Central memory CD8-positive, alpha-beta T cell (primary cell): Measurements from ENCODE around the gene GRIA2.

Experiments used
- ATAC-seq: fragments of 150-1000 bp; cut with Tn5 transposase; replicated peaks from 2 replicates; pipeline ENCODE4 v1.10.0; 2022; ENCODE audit warnings: mild to moderate bottlenecking, moderate FRiP score, moderate number of reproducible peaks; ENCODE audit not compliant: poor library complexity, severe bottlenecking; ENCODE audit errors: extremely low read depth
- DNase-seq, 2 donors: peaks; one replicate each; pipeline ENCODE4 v3.0.0; 2021; ENCODE audit warnings: low spot score in 2 of 2
- H3K27ac Mint-ChIP-seq: one replicate; pipeline ENCODE4 v1.8.0; 2022; ENCODE audit warnings: low read depth, mild to moderate bottlenecking, moderate library complexity, mixed read lengths
- H3K27me3 Mint-ChIP-seq: one replicate; pipeline ENCODE4 v1.8.0; 2022; ENCODE audit warnings: mixed read lengths
- H3K36me3 Mint-ChIP-seq: one replicate; pipeline ENCODE4 v1.8.0; 2022; ENCODE audit warnings: mild to moderate bottlenecking, moderate library complexity, mixed read lengths; ENCODE audit not compliant: insufficient read depth
- H3K4me1 Mint-ChIP-seq: one replicate; pipeline ENCODE4 v1.8.0; 2022; ENCODE audit warnings: mixed read lengths
- H3K4me3 Mint-ChIP-seq: one replicate; pipeline ENCODE4 v1.8.0; 2022; ENCODE audit warnings: mild to moderate bottlenecking, moderate library complexity, mixed read lengths
- H3K9me3 Mint-ChIP-seq: one replicate; pipeline ENCODE4 v1.8.0; 2022; ENCODE audit warnings: mixed read lengths

GRIA2 gene

DNA sequence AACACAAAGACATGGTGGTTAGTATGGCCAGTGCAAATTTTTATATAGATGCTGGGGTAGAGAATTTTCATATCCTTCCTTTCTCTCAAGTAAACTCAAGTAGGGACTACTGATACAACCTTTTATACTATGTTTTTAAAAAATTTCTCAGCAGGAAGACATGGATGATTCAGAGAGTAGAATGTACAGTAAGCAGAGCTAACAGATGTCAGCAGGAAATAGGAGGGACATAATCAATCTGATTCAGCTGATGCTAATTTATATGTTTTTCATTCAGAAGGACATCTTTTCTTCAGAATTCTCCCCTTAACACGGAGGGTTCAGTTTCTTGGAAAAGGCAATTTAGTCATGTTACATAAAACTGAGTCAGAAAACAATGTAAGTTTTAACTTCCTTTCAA is 95.4 kb downstream of the GRIA2 start:
- Mint-ChIP-seq H3K4me1 (no peaks in the 10 kb centered on the region), H3K9me3 (peaks cover 12% of the 10 kb centered on the region), H3K27me3 (no peaks in the 10 kb centered on the region), H3K4me3 (no peak overlapping the region), H3K36me3 (no peaks in the 10 kb centered on the region), H3K27ac (no peak overlapping the region)
- ATAC-seq: no peak
- no peak for DNase-seq

DNA sequence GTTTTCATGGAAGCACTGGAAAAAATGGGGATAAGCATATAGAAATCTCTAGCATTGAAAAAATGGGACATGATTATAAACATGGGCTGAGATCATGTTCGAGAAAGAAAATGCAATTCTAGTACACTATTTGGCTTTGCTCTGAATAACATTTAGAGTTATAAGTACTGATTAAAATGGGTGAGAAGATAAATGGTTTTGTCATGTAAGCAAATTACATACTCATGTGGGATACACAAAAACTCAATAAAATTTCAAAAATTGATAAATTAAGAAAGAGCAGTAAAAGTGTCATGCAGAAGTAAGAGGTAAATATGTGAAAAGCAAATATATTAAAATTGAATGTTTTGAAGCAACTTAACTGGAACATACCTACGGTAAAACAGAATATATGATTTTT is 99.6 kb downstream of the GRIA2 start:
- no peaks in the 10 kb centered on the region for H3K36me3 Mint-ChIP-seq
- ATAC-seq (no peak), DNase-seq (no peak)
- H3K9me3 Mint-ChIP-seq: peaks cover 23% of the 10 kb centered on the region
- H3K27me3 Mint-ChIP-seq: no peaks in the 10 kb centered on the region
- H3K4me3 Mint-ChIP-seq: no peak overlapping the region
- H3K4me1 Mint-ChIP-seq: no peaks in the 10 kb centered on the region
- no peak overlapping the region for H3K27ac Mint-ChIP-seq

DNA sequence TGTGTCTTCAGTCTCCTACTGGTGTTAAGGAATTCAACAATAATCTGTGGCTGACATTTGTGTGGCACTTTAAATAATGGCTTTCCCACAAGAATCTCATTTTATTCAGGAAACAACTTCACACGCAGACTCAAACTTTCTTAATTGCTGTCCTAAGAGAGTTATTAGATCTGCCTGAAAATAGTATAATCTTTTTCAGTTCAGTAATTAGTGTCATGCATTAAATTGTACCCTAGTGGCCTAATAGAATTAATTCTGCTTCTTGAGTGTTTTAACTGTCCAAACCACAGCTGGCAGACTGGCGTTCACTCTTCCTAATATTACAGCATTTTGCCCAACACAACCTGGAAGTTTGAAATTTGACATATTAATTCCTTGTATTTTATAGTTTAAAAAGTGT is 107.1 kb downstream of the GRIA2 start:
- no peak overlapping the region for H3K27ac Mint-ChIP-seq
- H3K4me3 Mint-ChIP-seq: no peak overlapping the region
- H3K4me1 Mint-ChIP-seq: no peaks in the 10 kb centered on the region
- no peaks in the 10 kb centered on the region for H3K27me3 Mint-ChIP-seq
- no peak for ATAC-seq
- H3K36me3 Mint-ChIP-seq: no peaks in the 10 kb centered on the region
- DNase-seq: no peak
- H3K9me3 Mint-ChIP-seq: peaks cover 31% of the 10 kb centered on the region

DNA sequence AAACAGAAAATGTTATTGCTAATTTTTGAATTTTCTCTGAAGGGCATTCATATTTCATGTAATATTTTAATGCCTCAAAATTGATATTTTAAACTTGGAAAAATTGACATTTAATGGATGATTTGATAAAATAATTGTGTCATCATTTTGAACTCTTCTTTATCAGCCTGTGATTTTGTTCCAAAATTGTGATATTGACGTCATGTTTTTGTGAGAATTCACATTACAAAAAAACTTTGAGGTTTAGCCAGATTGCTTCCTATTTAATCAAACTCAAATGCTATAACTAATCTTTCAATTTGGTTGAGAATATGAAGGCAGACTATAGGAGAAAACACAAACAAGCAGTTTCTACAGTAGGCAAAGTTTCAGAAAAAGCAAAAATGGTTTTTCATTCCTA is 137.4 kb downstream of the GRIA2 start:
- Mint-ChIP-seq H3K4me1 (no peaks in the 10 kb centered on the region), H3K27ac (no peak overlapping the region), H3K36me3 (no peaks in the 10 kb centered on the region), H3K4me3 (no peak overlapping the region), H3K9me3 (peaks cover 9% of the 10 kb centered on the region), H3K27me3 (no peaks in the 10 kb centered on the region)
- DNase-seq (no peak), ATAC-seq (no peak)

DNA sequence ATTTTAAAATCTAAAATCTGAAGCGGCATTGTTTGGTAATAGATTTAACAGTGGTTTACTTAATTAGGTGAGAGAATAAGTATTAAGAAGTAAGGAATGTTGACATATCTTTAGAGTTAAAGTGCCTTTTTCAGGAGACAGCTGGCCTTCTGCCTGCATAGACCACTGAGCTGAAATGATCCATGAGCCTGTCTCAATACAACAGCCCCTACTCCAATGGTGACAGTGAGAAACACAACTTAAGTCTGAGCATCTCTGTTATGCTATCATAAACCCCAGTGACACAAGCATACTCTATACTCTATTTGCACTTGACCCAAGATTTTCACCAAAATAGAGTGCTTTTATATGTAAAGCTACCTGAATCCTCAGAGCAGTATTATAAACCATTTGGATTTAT is 137.9 kb downstream of the GRIA2 start:
- H3K9me3 Mint-ChIP-seq: peaks cover 14% of the 10 kb centered on the region
- H3K27ac Mint-ChIP-seq: no peak overlapping the region
- no peak overlapping the region for H3K4me3 Mint-ChIP-seq
- H3K4me1 Mint-ChIP-seq: no peaks in the 10 kb centered on the region
- ATAC-seq (no peak), DNase-seq (no peak)
- H3K36me3 Mint-ChIP-seq: no peaks in the 10 kb centered on the region
- no peaks in the 10 kb centered on the region for H3K27me3 Mint-ChIP-seq

DNA sequence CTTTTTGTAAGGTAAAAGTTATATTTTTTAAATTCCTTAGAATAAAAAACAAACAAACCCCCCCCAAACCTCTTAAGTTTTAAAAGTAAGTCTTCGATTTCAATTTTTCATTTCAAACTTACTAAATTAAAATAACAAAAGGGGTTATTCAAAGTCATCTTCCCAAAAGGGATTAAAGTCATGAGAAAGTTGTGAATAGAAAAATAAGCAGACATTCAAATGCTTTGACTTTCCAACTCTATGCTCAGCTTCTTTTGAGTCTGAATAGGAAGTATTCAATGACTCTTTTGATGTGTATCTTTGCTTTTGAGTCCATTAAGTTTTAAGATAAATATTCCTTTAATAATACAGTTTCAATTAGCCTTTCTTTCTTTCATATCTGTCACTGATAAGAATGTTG is 138.3 kb downstream of the GRIA2 start:
- ATAC-seq (no peak), DNase-seq (no peak)
- no peak overlapping the region for H3K27ac Mint-ChIP-seq
- H3K9me3 Mint-ChIP-seq: peaks cover 15% of the 10 kb centered on the region
- no peaks in the 10 kb centered on the region for H3K36me3 Mint-ChIP-seq
- H3K4me1 Mint-ChIP-seq: no peaks in the 10 kb centered on the region
- no peaks in the 10 kb centered on the region for H3K27me3 Mint-ChIP-seq
- H3K4me3 Mint-ChIP-seq: no peak overlapping the region

DNA sequence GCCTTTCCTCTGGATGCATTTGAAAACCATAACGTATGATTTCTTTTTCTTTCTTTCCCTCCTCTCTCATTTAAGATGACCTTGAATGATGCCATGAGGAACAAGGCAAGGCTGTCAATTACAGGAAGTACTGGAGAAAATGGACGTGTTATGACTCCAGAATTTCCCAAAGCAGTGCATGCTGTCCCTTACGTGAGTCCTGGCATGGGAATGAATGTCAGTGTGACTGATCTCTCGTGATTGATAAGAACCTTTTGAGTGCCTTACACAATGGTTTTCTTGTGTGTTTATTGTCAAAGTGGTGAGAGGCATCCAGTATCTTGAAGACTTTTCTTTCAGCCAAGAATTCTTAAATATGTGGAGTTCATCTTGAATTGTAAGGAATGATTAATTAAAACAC is 142.8 kb downstream of the GRIA2 start:
- H3K9me3 Mint-ChIP-seq: peaks cover 15% of the 10 kb centered on the region
- H3K27ac Mint-ChIP-seq: no peak overlapping the region
- H3K4me3 Mint-ChIP-seq: no peak overlapping the region
- no peaks in the 10 kb centered on the region for H3K4me1 Mint-ChIP-seq
- H3K27me3 Mint-ChIP-seq: no peaks in the 10 kb centered on the region
- no peak for ATAC-seq
- no peaks in the 10 kb centered on the region for H3K36me3 Mint-ChIP-seq
- DNase-seq: no peak

DNA sequence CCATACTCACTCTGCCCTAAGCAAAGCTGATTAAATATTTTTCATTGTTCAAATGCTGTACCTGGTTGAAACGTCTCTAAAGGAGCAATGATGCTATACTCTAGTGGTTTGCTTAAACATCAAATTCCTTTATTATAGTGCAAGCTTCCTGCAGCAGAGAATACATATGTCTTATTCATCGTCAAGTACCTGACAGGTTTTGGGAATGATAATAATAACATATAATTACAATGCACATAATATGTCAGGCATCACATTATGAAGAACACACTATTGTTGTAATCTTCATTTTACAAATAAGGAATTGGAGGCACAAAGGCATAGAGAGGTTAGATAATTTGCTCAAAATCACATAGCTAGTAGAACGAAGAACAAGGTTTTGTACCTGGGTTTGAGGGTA is 151.6 kb downstream of the GRIA2 start:
- Mint-ChIP-seq H3K27ac (no peak overlapping the region), H3K4me3 (no peak overlapping the region), H3K9me3 (peaks cover 28% of the 10 kb centered on the region), H3K36me3 (peaks cover 2% of the 10 kb centered on the region), H3K27me3 (no peaks in the 10 kb centered on the region), H3K4me1 (no peaks in the 10 kb centered on the region)
- no peak for ATAC-seq
- no peak for DNase-seq

DNA sequence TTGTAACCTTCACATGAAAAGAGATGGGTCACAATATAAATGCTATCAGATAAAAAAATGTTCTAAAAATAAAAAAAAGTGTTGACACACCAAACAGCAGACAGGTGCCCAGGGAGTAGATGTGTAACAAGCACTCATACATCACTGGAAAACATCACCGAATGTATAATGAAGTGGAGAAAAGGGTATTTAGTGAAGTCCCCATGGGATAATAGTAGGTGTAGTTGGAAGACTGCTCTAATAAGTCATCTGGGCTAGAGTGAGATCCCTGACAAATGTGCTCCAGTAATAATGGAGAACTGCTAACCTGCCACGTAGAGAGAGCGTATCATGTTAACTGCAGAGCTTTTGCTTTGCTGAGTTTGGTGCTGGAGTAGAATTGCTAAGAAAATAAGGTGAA is 152.0 kb downstream of the GRIA2 start:
- DNase-seq (no peak), ATAC-seq (no peak)
- no peak overlapping the region for H3K27ac Mint-ChIP-seq
- no peak overlapping the region for H3K4me3 Mint-ChIP-seq
- H3K4me1 Mint-ChIP-seq: no peaks in the 10 kb centered on the region
- H3K27me3 Mint-ChIP-seq: no peaks in the 10 kb centered on the region
- peaks cover 30% of the 10 kb centered on the region for H3K9me3 Mint-ChIP-seq
- H3K36me3 Mint-ChIP-seq: peaks cover 2% of the 10 kb centered on the region

DNA sequence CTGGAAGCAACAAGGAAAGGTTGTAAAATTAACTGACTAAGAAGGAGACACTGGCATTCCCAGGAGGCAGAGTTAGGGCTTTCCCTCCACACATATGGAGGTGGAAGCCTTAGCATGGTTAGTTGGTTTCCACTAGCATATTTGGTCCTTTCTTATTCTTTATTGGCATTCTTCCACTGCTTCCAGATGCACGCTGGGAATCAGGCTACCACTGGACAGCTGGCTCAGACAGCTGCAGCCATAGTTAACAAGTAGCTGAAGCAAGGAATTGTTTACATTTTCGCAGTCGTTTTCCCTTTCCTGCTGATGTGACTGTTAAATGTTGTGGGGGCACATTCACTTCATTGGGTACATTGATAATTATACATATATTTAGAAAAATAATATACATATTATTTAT is 169.2 kb downstream of the GRIA2 start:
- H3K4me3 Mint-ChIP-seq: no peak overlapping the region
- H3K27ac Mint-ChIP-seq: no peak overlapping the region
- H3K9me3 Mint-ChIP-seq: peaks cover 12% of the 10 kb centered on the region
- H3K4me1 Mint-ChIP-seq: no peaks in the 10 kb centered on the region
- no peak for ATAC-seq
- DNase-seq: no peak
- H3K36me3 Mint-ChIP-seq: no peaks in the 10 kb centered on the region
- no peaks in the 10 kb centered on the region for H3K27me3 Mint-ChIP-seq

DNA sequence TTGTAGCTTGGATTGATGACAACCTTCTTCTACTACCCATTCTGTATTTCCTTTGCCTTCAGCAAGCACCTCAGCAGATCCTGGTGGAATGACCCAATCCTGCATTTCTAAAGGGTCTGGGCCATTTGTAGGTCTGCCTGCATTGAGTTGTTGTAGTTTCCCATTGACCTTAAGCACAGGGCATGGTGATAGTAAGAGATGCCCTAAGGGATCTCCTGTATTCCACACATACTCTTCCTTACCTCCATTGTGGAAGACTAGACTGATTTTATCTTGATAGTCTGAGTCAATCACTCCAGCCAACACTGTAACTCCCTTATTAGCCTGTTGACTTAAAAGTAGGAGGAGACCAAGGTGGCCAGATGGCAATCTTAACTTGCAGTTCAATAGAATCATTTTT is 184.5 kb downstream of the GRIA2 start:
- Mint-ChIP-seq H3K4me1 (no peaks in the 10 kb centered on the region), H3K27me3 (no peaks in the 10 kb centered on the region), H3K4me3 (no peak overlapping the region), H3K36me3 (no peaks in the 10 kb centered on the region), H3K9me3 (peaks cover 15% of the 10 kb centered on the region), H3K27ac (no peak overlapping the region)
- DNase-seq: no peak
- no peak for ATAC-seq
